ENCODE measurements around the gene FUCA2. TPM values are rescaled to one million over a fixed set of nuclear protein-coding genes. Genes with fewer than 3 reads are reported as not detected.

FUCA2 gene
- total and polyA plus RNA-seq, 2 of the 8 experiments (the other 6 are each of a cell fraction or from before 2014, with no cell fraction given), result 24.2 to 47.2 TPM

DNA sequence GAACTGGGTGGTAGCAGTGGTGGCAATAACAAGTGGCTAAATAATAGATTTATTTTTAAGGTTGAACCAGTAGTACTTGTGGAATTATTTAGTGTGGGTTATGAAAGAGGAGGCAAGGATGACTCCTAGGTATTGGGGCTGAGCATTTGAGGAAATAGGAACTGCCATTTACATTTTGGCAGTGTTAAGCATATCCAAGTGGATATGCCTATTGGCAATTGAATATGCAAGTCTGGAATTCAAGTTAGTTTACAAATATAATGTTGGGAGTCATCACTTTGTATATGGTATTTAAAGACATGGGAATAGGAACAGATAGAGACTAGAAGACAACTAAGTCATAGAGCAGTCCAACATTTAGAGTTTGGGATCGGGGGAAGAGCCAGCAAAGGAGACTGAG, 35.0 kb downstream of the FUCA2 start (continued):
- no peak for TF ChIP-seq HDAC2 (IDR thresholded peaks at IDR 0.05; ENCODE audit: borderline replicate concordance in 1 of 2, low read depth in 2 of 2, low read length in 2 of 2)

Measured in H1 (cell line).